Activated T-cell treated with anti-CD3 and anti-CD28 coated beads, Interleukin-2, amount 50 U/mL, for 48 hours (primary cell): ENCODE results near the gene IRF2BP2.
A peak's percentile ranks its signal among the peaks of the same experiment; 100 is the strongest.

Experiments
- DNase-seq, 2 experiments: peaks; one replicate each; pipeline ENCODE4 v3.0.0-alpha.2; 2020

Gene IRF2BP2

GRCh38 chr1:234612352-234613127 is 2.6 kb upstream of the IRF2BP2 start:
- peak; percentile 74 to 75 for DNase-seq

- peak; percentile 52 to 53 for DNase-seq
Measured at GRCh38 chr1:234611847-234612351, 1.9 kb upstream of the IRF2BP2 start.

GRCh38 chr1:234611225-234611846 is 1.4 kb upstream of the IRF2BP2 start:
- no peak for DNase-seq

- DNase-seq: peak; percentile 95
Measured at GRCh38 chr1:234610666-234611224, 767 bp upstream of the IRF2BP2 start.

GRCh38 chr1:234609691-234610042 is 311 bp downstream of the IRF2BP2 start:
- DNase-seq: no peak

GRCh38 chr1:234608911-234609690 is 877 bp downstream of the IRF2BP2 start:
- peak; percentile 76 to 81 for DNase-seq

- peak; percentile 81 to 82 for DNase-seq
Measured at GRCh38 chr1:234608025-234608910, 1.7 kb downstream of the IRF2BP2 start.

GRCh38 chr1:234607109-234608024 is 2.6 kb downstream of the IRF2BP2 start:
- peak; percentile 54 to 56 for DNase-seq

- no peak for DNase-seq
Measured at GRCh38 chr1:234606784-234607108, 3.2 kb downstream of the IRF2BP2 start.

GRCh38 chr1:234605983-234606783 is 3.8 kb downstream of the IRF2BP2 start:
- peak; percentile 50 to 52 for DNase-seq

GRCh38 chr1:234605399-234605982 is 4.5 kb downstream of the IRF2BP2 start:
- no peak for DNase-seq

GRCh38 chr1:234604495-234605398 is 5.2 kb downstream of the IRF2BP2 start:
- no peak for DNase-seq

GRCh38 chr1:234603221-234604204 is 6.5 kb downstream of the IRF2BP2 start:
- no peak for DNase-seq

- no peak for DNase-seq
Measured at GRCh38 chr1:234602334-234603220, 7.4 kb downstream of the IRF2BP2 start.

GRCh38 chr1:234601301-234602017 is 8.5 kb downstream of the IRF2BP2 start:
- no peak for DNase-seq
